Measurements from ENCODE around the gene TMCC2. TPM values are rescaled to one million over a fixed set of nuclear protein-coding genes. Genes with fewer than 3 reads are reported as not detected.

Gene TMCC2
- total RNA-seq, 3 donors from 2014 or later (not counting 1 experiment from before 2014, with no cell fraction given) = 0.93 to 1.5 (median 1.1) TPM

DNA sequence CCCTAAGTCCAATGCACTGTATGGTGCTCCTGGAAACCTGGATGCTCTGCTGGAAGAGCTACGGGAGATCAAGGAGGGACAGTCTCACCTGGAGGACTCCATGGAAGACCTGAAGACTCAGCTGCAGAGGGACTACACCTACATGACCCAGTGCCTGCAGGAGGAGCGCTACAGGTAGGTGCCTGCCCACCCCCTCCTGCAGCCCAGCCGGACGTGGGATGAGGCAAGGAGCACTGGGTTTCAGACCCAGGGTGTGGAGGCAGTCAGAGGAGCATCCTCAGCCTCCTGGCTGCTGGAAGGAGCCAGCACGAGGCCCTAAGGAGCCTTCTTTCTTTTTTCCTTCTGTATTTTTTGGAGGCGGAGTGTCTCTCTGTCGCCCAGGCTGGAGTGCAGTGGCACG, 42.0 kb downstream of the TMCC2 start:
- Histone ChIP-seq H3K36me3 (ENCODE audit: control insufficient read depth, insufficient read depth, low read length) (no peaks in the 10 kb centered on the region), H3K4me3 (ENCODE audit: low read length) (no peak overlapping the region), H3K4me1 (ENCODE audit: control insufficient read depth, insufficient read depth, low read length) (peaks cover 19% of the 10 kb centered on the region), H3K9me3 (ENCODE audit: control insufficient read depth, insufficient read depth, low read length) (no peaks in the 10 kb centered on the region), H3K27me3 (ENCODE audit: control insufficient read depth, insufficient read depth, low read length) (no peaks in the 10 kb centered on the region), H3K27ac (ENCODE audit: low read length) (no peak overlapping the region)
- TF ChIP-seq, protein P1, sequence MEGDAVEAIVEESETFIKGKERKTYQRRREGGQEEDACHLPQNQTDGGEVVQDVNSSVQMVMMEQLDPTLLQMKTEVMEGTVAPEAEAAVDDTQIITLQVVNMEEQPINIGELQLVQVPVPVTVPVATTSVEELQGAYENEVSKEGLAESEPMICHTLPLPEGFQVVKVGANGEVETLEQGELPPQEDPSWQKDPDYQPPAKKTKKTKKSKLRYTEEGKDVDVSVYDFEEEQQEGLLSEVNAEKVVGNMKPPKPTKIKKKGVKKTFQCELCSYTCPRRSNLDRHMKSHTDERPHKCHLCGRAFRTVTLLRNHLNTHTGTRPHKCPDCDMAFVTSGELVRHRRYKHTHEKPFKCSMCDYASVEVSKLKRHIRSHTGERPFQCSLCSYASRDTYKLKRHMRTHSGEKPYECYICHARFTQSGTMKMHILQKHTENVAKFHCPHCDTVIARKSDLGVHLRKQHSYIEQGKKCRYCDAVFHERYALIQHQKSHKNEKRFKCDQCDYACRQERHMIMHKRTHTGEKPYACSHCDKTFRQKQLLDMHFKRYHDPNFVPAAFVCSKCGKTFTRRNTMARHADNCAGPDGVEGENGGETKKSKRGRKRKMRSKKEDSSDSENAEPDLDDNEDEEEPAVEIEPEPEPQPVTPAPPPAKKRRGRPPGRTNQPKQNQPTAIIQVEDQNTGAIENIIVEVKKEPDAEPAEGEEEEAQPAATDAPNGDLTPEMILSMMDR (IDR thresholded peaks at IDR 0.05) = no peak
- Mint-ChIP-seq H3K27ac (no peak overlapping the region), H3K4me3 (no peak overlapping the region), H3K27me3 (ENCODE audit: low read depth in 2 of 2) (peaks cover 0 to 8% of the 10 kb centered on the region in 2 donors), H3K9me3 (no peaks in the 10 kb centered on the region), H3K36me3 (no peaks in the 10 kb centered on the region), H3K4me1 (peaks cover 7 to 17% of the 10 kb centered on the region in 2 donors)
- DNase-seq (no peak), ATAC-seq (no peak)
- WGBS (ENCODE audit: insufficient coverage) = 92% methylated on average over 8 of the region's 8 CpGs
- intact Hi-C loops (cut with micrococcal nuclease) = loop anchor here (10.0 kb wide), 1 partner anchor 255 kb away; no protein-coding TSS in a partner anchor

DNA sequence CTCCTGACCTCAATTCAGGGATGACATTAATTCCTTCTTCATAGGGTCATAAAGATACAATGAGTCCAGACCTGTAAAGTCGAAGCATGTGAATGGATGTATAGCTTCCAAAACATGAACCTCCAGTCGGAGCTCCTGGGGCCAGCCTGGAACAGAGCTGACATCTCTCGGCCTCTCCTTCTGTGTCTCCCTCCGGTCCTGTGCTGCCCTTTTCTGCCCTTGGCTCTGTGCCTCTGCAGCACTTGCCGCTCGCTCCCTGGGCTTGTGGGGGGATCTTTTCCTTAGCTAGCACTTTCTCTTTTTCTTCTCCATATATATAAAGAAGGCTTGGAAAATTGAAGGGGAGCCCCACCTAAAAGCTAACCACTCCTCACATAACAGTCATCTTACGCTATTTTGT, 42.5 kb downstream of the TMCC2 start:
- H3K4me3 Mint-ChIP-seq = no peak overlapping the region
- H3K27ac ChIP-seq (ENCODE audit: low read length) = no peak overlapping the region
- H3K4me1 Mint-ChIP-seq = peaks cover 7 to 17% of the 10 kb centered on the region in 2 donors
- TF ChIP-seq, protein P1 (IDR thresholded peaks at IDR 0.05) = no peak
- no peak overlapping the region for H3K27ac Mint-ChIP-seq
- ATAC-seq = no peak
- no peak overlapping the region for H3K4me3 ChIP-seq (ENCODE audit: low read length)
- H3K36me3 ChIP-seq (ENCODE audit: control insufficient read depth, insufficient read depth, low read length) = no peaks in the 10 kb centered on the region
- H3K36me3 Mint-ChIP-seq = no peaks in the 10 kb centered on the region
- DNase-seq = no peak
- no peaks in the 10 kb centered on the region for H3K27me3 ChIP-seq (ENCODE audit: control insufficient read depth, insufficient read depth, low read length)
- H3K4me1 ChIP-seq (ENCODE audit: control insufficient read depth, insufficient read depth, low read length) = peaks cover 24% of the 10 kb centered on the region
- H3K27me3 Mint-ChIP-seq (ENCODE audit: low read depth in 2 of 2) = peaks cover 0 to 8% of the 10 kb centered on the region in 2 donors
- intact Hi-C loops (cut with micrococcal nuclease) = loop anchor here (10.0 kb wide), 1 partner anchor 255 kb away; no protein-coding TSS in a partner anchor
- WGBS (ENCODE audit: insufficient coverage) = 96% methylated on average over 5 of the region's 7 CpGs
- H3K9me3 Mint-ChIP-seq = no peaks in the 10 kb centered on the region
- no peaks in the 10 kb centered on the region for H3K9me3 ChIP-seq (ENCODE audit: control insufficient read depth, insufficient read depth, low read length)

DNA sequence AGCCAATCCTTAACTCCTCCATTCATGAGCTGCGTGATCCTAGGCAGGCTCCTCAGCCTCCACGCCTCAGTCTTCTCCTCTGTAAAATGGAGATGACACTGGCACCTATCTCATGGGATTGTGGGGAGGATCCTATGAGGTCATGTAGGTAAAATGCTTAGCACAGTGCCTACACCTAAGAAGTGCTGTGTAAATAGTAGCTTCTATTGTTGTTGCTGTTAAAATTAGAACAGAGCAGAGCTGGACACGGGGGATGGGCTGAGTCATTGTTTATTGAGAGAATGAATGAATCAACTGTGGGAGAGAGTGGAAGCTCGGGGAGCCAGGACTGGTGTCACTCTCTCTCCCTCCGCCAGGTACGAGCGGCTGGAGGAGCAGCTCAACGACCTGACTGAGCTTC, 43.0 kb downstream of the TMCC2 start:
- TF ChIP-seq, protein P1 (IDR thresholded peaks at IDR 0.05) = no peak
- Mint-ChIP-seq H3K9me3 (no peaks in the 10 kb centered on the region), H3K27ac (no peak overlapping the region), H3K4me3 (no peak overlapping the region), H3K36me3 (no peaks in the 10 kb centered on the region), H3K27me3 (ENCODE audit: low read depth in 2 of 2) (peaks cover 0 to 8% of the 10 kb centered on the region in 2 donors), H3K4me1 (peaks cover 7 to 17% of the 10 kb centered on the region in 2 donors)
- ATAC-seq = no peak
- Histone ChIP-seq H3K36me3 (ENCODE audit: control insufficient read depth, insufficient read depth, low read length) (no peaks in the 10 kb centered on the region), H3K4me1 (ENCODE audit: control insufficient read depth, insufficient read depth, low read length) (peaks cover 29% of the 10 kb centered on the region), H3K4me3 (ENCODE audit: low read length) (no peak overlapping the region), H3K9me3 (ENCODE audit: control insufficient read depth, insufficient read depth, low read length) (no peaks in the 10 kb centered on the region), H3K27ac (ENCODE audit: low read length) (no peak overlapping the region), H3K27me3 (ENCODE audit: control insufficient read depth, insufficient read depth, low read length) (no peaks in the 10 kb centered on the region)
- intact Hi-C loops (cut with micrococcal nuclease) = loop anchor here (10.0 kb wide), 1 partner anchor 254 kb away; no protein-coding TSS in a partner anchor
- WGBS (ENCODE audit: insufficient coverage) = 88% methylated on average over 7 of the region's 8 CpGs
- DNase-seq = no peak

DNA sequence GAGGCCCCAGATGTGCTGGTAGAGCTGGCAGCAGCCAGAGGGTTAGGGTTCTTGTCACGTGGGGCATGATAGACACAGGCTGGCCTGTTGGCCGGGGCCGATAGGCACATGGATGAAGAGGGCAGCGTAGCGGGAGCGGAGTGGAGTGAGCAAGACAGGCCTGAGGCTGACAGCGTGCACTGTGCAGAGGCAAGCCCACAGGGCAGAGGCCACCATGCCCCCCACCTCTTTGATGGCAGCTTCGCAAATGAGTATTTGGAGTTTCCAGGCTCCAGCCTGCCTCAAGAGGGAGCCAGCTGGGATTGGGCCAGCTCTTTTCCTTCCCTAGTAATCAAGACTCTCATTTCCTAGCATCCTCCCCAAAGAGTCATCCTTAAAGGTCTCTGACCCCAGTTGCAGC, 43.5 kb downstream of the TMCC2 start:
- H3K9me3 ChIP-seq (ENCODE audit: control insufficient read depth, insufficient read depth, low read length) = no peaks in the 10 kb centered on the region
- no peaks in the 10 kb centered on the region for H3K36me3 ChIP-seq (ENCODE audit: control insufficient read depth, insufficient read depth, low read length)
- 94% methylated on average over 8 of the region's 8 CpGs for WGBS (ENCODE audit: insufficient coverage)
- Mint-ChIP-seq H3K27ac (no peak overlapping the region), H3K9me3 (no peaks in the 10 kb centered on the region), H3K36me3 (no peaks in the 10 kb centered on the region), H3K4me3 (no peak overlapping the region), H3K27me3 (ENCODE audit: low read depth in 2 of 2) (peaks cover 0 to 8% of the 10 kb centered on the region in 2 donors), H3K4me1 (peaks cover 7 to 17% of the 10 kb centered on the region in 2 donors)
- peaks cover 34% of the 10 kb centered on the region for H3K4me1 ChIP-seq (ENCODE audit: control insufficient read depth, insufficient read depth, low read length)
- H3K27me3 ChIP-seq (ENCODE audit: control insufficient read depth, insufficient read depth, low read length) = no peaks in the 10 kb centered on the region
- no peak overlapping the region for H3K27ac ChIP-seq (ENCODE audit: low read length)
- intact Hi-C loops (cut with micrococcal nuclease) = loop anchor here (10.0 kb wide), 1 partner anchor 254 kb away; no protein-coding TSS in a partner anchor
- no peak overlapping the region for H3K4me3 ChIP-seq (ENCODE audit: low read length)
- DNase-seq = no peak
- TF ChIP-seq, protein P1 (IDR thresholded peaks at IDR 0.05) = no peak
- no peak for ATAC-seq
